K562 (cell line): ENCODE results near the gene HLA-DOA.

Experiments
- PCBP1 ChIP-seq: fragments of 200-400 bp; formaldehyde crosslinking; IDR thresholded peaks from 2 replicates; pipeline ENCODE4 v1.6.1; 2018; ENCODE audit warnings: mild to moderate bottlenecking, low read depth, low read length; ENCODE audit not compliant: poor library complexity, severe bottlenecking
- TRIM24 ChIP-seq, 2 experiments: fragments of 450-650 bp; IDR thresholded peaks; 2 replicates each; pipeline ENCODE4 v1.6.1; 2016

- no peak for TF ChIP-seq TRIM24 (IDR thresholded peaks at IDR 0.05)
- TF ChIP-seq PCBP1, result no peak
Measured at GRCh38 chr6:32980488-32981038, 28.8 kb downstream of the HLA-DOA start.
